Astrocyte of the hippocampus (primary cell): Measurements from ENCODE around the gene IGF2R.
"Not testable (repeated sequence)": the region's sequence is repeated elsewhere in the genome, so short reads cannot be mapped to it uniquely, and the experiment has no call there.

ENCODE experiments used
- DNase-seq: peaks from one replicate; pipeline ENCODE4 v3.0.0; 2011; ENCODE audit warnings: low read depth, low spot score

IGF2R gene

DNA sequence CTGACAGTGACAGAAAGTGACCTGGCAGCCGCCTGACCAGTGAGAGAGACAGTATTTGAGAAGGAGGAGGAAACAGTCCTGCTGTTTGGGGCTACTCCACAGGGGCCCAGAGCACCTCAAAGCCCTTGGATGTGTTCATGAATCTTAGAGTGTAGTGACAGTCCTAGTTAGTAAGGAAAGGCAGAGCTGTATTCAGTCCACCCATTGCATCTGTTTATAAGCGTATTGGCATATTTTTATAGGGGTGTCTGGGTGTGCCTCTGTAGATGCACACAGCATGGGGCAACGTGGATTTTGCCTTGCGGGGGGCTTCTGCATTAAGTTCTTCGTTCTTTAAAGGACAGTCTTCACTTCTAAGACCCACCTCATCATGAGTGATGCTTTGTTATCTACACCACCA is 108.1 kb downstream of the IGF2R start:
- DNase-seq, result no peak

DNA sequence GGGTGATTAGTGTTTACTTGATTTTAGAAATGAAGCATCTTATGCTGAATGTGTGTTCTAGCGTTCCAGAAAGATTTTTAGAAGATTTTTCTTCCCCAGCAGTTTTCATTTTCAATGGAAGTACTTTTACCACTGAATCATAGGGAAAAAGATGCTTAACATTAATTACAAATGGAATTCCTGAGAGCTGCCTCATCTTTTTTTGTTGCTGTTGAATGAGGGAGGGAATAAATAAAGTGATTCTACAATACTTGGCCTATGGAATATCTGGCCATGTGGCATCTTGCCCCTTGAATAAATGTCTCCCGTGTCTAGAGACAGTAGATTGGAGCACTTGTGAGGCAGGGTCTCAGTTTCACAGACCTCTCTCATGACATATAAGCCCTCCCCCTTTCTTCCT is 108.6 kb downstream of the IGF2R start:
- peak; percentile 44 for DNase-seq

DNA sequence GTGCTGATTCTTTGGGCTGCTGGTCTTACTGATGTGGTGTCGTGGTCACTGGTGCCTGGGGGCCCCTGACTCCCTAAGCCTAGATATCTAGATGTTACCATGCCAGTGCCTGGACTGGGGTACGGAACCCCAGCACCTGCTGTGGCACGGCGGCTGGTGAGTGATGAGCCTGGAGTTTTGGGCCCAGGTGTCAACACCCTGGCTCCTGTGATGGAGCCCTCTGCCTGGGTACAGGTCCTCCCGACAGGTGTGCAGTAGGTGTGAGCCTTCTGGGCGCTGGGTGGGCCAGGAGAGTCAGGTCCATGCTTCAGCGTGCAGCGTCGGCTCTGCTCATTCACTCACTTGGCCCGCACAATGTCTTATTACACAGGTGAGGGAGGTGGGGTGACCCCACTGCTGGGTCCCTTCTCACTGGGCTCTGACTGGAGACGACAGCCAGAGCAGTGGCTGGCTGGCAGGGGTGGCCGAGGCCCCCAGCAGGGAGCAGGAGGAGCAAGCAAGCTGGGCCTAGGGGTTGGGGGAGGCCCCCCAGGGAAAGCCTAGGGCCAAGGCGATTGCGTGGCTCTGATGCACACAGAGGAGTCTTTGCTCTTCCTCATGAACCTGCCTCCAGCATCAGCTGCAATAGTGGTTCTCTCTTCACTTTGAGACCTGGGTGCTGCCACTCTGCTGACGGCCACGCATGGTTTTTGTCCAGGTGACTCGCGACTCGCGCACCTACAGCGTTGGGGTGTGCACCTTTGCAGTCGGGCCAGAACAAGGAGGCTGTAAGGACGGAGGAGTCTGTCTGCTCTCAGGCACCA is 110.2 kb downstream of the IGF2R start:
- no peak for DNase-seq

DNA sequence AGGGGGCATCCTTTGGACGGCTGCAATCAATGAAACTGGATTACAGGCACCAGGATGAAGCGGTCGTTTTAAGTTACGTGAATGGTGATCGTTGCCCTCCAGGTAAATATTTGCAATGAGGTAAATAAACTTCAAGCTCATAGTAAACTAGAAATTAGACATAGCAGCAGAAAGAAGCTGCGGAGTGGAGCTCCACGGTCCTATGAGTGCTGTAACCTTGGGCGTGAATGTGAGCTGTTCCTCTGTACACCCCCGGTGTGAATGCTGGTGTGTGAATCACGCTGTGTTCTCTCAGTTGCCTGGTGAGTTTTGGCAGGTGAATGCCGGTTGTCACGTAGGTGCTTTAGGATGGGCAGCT is 110.8 kb downstream of the IGF2R start:
- DNase-seq, result no peak

DNA sequence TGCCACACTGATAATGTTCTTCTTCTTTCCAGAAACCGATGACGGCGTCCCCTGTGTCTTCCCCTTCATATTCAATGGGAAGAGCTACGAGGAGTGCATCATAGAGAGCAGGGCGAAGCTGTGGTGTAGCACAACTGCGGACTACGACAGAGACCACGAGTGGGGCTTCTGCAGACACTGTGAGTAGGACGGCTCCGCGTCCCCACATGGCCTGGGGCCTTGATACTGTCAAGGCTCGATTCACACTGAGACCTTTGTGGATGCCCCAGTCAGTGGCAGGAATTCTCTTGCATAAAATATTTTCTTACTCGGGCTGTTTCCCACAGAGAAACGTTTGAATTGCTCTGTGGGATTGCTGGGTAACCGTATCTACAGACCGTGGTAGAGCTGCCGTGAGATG is 111.2 kb downstream of the IGF2R start:
- no peak for DNase-seq

DNA sequence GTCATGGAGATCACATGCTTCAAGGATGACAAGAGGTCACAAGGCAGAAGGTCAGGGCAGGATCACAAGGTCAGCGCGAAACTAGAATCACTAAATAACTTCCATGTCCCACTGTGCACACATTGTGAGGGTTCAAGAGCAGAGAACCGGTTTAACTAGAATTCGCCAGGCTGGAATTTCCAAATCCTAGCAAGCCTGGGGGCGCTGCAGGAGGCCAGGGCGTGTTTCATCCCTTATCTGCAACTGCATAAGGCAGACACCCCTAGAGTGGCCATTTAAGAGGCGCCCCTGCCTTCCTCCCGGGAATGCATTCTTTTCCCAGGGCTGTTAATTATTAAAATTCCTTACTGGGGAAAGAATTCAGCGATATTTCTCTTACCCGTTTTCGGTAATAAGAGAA is 112.5 kb downstream of the IGF2R start:
- no peak for DNase-seq

DNA sequence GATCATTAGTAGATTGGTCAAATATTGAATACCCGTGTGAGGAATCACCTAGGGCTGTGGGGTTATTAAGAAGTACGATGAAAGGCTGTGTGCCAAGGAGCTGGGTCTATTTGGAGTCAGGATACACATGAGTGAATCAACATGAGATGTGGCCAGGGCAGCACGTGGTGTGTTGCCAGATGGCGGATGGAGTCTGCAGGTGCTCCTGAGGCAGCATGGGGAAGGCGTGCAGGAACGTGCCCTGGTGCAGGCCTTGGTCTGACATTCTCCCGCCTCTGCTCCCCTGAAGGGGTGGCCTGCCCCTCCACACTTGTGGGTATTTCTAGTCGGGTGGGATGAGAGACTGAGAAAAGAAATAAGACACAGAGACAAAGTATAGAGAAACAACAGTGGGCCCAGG is 113.7 kb downstream of the IGF2R start:
- DNase-seq, result no peak

DNA sequence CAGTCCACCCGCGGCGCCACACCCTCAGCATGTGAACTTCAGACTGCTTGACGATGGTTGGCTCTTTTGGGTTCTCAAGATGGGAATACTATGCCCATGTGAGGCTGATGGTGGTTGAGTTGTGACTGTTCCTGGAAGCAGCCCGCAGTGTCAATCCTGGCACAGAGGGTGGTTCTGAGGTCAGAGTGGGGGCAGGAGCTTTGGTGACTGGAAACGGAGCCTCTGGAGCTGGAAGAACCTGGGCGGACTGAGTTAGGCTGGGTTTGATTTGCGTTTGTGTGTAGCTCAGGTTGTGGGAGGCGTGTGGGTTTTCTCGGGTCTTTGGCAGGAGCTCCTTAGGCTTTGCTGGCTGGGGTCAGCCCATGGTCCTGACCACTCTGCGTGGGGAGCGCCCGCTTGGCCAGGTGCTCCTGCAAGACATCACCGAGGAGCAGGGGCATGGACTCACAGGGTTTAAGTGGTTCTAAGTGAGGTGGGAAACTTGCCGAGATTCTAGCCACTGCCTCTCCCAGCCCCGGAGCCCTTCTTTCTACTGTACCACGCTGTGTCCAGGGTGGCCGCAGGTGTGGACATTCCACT is 115.4 kb downstream of the IGF2R start:
- DNase-seq, result no peak

DNA sequence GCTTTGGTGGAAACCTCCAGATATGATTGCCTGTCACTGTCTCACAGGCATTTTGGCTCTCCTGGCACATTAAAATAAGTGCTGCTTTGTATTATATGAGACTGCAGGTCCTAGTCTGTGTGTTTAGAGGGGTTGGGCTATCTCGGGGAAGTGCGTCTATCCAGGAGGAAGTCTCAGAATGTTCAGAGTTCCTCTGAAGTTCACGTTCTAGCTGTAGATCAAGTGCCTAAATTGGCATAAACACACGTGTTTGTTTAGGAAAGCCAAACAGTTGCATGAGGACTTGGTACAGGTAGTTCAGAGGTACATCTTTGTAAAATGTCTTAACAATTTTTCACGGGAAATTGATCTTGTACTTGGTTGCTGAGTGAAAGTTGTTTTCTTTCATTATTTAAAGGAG is 116.3 kb downstream of the IGF2R start:
- DNase-seq, result no peak

DNA sequence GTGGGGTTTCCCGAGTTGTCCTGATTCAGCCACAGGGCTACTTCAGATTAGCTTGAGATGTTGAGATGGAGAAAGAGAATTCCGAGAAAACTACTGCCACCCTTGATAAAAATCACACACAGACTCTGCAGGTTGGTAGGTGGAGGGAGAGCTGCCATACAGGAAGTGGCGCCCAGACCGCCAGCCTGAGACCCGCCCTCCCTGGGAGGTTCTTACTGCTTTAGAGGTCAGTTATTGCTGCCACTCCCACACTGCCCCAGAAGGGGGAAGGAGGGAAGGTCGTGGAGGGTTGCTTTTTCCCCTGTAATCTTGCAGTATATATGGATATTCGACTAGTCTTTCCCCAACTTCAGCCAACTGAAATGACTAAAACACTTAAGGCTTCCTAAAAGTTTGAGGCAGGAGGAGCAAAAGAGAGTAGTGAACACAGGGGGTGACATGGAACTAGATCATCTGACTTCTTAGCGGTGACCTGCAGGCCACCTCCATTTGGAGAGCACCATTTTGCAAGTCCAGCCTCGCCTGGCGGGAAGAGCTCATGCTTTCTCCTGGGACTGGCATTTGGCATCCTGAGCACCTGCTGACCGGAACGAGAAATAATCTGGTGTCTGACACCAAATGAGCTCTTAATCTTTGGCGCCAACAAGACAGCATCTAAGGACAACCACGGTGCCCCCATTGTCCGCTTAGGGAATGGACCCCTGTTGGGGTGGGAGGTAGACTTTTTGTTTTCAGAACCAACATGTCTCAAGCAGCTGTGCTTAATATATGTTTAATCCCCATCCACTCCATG is 117.0 kb downstream of the IGF2R start:
- no peak for DNase-seq

DNA sequence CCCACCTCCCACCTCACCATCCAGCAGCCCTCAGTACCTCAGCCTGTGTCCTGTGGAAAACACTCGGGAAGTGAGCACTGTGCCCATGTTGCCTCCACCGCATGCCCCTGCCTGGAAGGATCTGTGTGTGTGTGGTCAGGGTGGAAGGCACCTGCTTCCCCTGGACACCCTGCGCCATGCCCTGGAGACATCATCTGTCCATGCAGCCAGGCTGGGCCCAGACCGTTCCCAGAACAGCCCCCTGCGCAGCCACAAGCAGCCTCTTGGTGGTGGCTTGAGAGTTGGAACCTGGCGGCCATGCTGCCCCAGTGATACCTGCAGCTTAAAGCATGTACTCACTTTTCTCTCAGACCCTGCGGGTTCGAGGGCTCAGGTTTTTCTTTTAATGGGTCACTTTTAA is 117.9 kb downstream of the IGF2R start:
- no peak for DNase-seq

DNA sequence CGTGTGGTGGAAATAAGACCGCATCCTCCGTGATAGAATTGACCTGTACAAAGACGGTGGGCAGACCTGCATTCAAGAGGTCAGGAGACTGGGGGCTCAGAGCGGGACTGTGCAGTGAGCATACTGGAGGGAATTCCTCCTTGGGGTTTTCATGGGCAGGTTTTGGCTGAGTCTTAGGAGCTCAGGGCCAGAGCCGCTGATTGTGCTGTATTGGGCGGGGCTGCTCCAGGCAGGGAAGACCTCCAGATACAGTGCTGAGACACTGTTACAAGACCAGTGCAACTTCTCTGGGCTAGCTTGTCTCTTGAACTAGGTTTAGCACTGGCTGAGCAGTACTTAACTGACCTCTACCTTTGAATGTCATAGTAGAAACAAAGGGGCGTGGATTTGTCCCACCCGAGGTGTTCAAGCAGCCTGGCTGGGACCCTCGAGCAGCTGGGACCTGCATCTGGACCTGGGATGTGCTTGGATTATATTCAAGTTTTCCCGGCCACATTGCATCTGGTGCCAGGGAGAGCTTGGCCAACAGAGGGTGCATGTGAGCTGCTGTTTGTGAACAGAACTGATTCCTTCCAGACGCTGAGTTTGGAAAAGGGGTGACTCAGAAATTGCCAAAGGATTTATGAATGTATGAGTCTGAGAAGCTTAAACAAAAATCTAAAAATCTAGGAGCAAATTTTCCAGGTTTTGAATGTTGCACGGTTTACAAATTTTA is 119.3 kb downstream of the IGF2R start:
- peak; percentile 84 for DNase-seq

DNA sequence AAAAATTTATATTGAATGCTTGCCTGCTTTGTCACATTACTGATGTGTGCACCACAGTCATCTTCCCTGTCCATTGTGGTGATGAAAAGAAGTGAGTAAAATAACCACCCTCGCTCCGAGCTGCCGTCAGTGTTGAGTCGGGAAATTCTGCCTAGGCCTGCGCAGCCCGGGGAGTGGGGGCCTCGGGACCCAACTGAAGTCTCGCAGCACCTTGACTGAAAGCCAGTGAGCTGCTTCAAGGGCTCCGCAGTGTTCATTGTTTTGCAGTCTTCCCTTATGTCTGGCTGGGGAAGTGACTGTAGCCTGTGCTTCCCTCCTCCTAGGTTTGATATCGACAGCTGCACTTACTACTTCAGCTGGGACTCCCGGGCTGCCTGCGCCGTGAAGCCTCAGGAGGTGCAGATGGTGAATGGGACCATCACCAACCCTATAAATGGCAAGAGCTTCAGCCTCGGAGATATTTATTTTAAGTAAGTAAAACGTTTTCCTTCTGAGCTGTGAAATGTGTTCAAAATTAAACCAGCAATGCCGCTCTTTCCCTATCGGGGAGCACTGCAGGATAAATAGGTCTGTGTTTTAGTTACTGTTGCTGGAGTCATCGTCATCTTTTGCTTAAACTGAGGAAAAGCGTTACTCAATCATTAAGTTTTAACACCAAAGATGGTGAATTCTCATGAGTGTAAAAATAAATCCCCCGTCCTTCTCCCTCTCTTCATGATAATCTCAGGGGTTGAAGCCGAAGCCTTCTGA is 120.1 kb downstream of the IGF2R start:
- no peak for DNase-seq

DNA sequence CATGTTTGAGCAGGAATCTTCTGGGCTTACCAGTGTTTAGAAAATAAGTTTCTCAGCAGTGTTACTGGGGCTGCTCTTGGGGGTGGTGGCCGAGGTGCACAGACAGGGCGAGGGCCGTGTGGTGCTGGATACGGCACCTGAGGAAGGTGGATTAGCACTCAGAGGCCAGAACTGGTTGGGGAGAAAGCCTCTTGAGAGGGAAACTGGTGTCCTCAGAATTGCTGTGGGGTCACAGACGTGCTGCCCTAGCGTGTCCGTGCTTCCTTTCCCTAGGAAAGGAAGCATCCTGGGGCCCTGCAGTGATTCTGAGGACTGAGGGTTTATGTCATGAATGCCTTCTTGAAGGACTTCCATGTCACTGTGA is 120.6 kb downstream of the IGF2R start:
- no peak for DNase-seq

DNA sequence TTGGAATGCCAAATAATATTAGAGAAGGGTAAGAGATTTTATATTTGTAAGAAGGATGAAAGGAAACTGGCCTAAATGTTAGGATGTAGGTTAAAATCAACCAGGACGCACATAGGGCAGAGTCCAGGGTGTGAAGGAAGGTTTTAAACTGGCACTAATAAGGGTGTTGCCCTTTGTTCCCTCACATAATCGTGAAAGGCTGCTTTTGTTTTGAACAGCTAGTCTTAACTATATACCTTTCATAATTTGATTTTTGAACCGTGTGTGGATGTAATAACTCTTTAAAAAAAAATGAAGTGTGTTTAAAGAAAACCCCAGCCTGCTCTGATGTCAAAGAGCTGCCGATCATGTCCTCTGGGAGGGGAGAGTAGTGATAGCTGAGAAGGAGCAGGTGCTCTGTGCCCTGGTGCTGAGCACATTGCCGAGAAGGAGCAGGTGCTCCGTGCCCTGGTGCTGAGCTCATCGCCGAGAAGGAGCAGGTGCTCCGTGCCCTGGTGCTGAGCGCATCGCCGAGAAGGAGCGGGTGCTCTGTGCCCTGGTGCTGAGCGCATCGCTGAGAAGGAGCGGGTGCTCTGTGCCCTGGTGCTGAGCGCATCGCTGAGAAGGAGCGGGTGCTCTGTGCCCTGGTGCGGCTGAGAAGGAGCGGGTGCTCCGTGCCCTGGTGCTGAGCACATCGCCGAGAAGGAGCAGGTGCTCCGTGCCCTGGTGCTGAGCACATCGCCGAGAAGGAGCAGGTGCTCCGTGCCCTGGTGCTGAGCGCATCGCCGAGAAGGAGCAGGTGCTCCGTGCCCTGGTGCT is 121.8 kb downstream of the IGF2R start:
- not testable (repeated sequence) for DNase-seq

DNA sequence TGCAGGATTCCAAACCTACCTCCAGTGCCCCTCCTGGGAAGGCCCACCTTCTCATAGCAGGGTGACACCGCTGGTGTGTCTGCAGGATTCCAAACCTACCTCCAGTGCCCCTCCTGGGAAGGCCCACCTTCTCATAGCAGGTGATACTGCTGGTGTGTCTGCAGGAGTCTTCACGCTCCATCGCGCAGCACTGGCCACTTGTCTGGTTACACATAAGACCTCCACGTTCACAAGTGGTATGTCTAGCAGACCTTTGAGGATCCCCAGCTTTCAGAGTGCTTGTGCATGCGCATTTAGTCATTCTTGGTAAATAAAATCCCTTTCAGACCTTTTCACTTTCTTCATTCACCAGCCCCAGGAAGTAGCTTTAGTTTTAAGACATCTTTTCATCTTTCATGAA is 123.3 kb downstream of the IGF2R start:
- DNase-seq, result not testable (repeated sequence)

DNA sequence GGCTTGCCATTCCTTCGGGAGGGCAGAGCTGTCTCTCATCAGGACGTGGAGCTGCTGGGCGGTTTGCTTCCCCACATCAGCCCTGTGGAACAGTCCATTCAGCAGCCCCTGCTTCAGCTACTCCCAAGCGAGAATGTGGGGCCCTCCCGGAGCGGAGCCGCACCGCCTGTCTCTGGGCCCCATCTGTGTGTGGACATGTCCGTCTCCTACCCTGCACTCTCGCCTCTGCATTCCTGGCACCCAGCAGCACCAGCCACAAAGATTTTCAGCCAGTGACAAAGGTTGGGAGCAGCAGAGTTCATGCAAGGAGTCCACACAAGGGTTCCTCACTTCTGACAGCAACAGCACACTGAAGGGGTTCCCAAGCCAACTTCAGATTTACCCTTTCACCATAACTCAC is 123.7 kb downstream of the IGF2R start:
- DNase-seq, result no peak

DNA sequence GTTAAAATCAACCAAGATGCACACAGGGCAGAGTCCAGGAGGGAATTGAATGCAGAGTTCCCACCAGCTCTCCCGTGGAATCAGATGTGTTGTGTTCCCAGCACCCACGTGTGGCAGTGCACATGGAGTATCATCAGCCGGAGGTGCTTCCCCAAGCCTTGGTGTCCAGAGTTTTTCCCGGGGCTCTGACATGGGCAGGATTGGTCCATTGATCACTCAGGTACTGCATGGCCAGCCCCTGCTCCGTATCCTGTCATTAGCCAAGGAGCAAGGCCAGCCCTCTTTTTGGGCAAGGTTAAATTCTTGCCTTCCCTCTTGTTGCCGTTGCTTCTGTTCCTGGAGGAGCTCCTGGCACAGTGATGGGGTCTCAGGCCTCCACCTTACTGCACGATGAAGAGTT is 124.2 kb downstream of the IGF2R start:
- no peak for DNase-seq

DNA sequence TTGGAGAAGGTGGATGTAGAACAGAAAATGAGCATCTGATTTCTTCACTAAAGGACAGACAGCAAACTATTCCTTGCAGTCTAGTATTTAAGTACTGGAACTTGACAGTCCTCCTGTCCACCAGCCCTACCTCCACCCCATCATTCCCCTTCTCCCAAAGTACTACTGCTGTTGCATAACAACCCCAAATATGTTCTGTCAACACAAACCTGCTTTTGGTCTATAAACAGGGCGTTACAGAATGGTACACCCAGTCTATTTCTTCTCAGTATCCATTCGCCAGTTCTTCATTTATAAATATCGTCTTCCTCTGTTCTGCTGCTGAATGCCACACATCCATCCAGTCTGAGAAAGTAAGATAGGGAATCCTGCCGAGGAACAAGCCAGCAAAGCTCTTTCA is 125.1 kb downstream of the IGF2R start:
- no peak for DNase-seq

DNA sequence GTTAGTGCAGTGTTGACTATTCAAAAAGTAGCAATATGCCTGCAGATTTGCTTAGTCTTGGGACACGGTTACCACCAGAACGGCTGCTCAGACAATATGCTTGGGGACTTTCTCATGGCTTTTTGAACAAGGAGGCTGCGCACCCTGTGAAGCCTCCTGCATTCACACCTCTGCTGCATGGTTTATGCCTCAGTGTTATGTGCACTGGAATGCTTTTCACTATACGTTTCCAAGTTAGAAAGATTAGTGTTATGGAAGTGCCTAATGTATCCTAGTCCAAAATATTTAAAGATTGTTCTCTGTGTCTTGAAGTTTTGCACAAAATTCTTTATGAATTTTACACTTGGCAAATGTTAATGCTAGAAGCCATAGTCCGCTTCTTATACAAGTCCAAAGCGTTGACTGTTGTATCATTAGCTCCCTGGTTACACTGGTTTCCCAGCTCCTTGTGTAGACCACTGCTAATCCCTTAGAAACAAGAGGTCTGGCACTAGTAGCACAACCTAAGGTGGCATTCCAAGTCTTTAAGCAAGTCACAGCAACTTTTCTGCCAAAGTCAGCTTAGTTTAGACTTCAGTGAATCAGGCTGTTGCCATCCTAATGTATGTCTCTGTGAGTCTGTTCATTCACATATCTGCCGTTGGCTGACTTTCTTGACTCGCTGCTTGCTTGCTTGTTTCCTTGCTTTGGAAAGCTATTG is 126.4 kb downstream of the IGF2R start:
- no peak for DNase-seq
